HEK293 (cell line): ENCODE results near the gene DIP2A.
A peak's percentile ranks its signal among the peaks of the same experiment; 100 is the strongest.

Source experiments
- CTCF ChIA-PET: fragments of 350-600 bp; formaldehyde crosslinking; extraction: SDS; loops from one replicate; lab custom pipeline; 2021; ENCODE audit warnings: antibody characterized with exemption; lab: Yijun Ruan, JAX
- POLR2A ChIA-PET: fragments of 300-600 bp; formaldehyde crosslinking; extraction: SDS; loops from one replicate; lab custom pipeline; 2020; ENCODE audit warnings: antibody characterized with exemption, inconsistent platforms; lab: Yijun Ruan, JAX
- H3K27ac ChIP-seq: fragments of 200-500 bp; sonication (Bioruptor generic); 2 replicates; pipeline ENCODE4 v1.5.1; 2014; ENCODE audit warnings: low read depth, low read length, control low read depth, inconsistent platforms; ENCODE audit errors: extremely low read depth
- H3K36me3 ChIP-seq, 2 experiments: fragments of 200-500 bp in 1 of 2; sonication (Bioruptor generic) in 1 of 2; 1 replicate in 1 of 2; 2 replicates in 1 of 2; pipeline ENCODE4 v1.5.1; 2014 to 2017; ENCODE audit warnings: inconsistent platforms in 2 of 2, low read length in 2 of 2; ENCODE audit not compliant: control insufficient read depth in 2 of 2, insufficient read depth in 1 of 2
- H3K4me1 ChIP-seq: fragments of 200-500 bp; sonication (Bioruptor generic); 2 replicates; pipeline ENCODE4 v1.5.1; 2014; ENCODE audit warnings: mild to moderate bottlenecking, low read length, inconsistent platforms; ENCODE audit not compliant: control insufficient read depth, insufficient read depth
- H3K4me3 ChIP-seq: 2 replicates; pipeline ENCODE4 v1.5.1; 2011; ENCODE audit warnings: low read depth, mild to moderate bottlenecking, control low read depth, low read length, moderate library complexity
- H3K9me3 ChIP-seq: fragments of 200-500 bp; sonication (Bioruptor generic); 2 replicates; pipeline ENCODE4 v1.5.1; 2014; ENCODE audit warnings: low read depth, low read length, inconsistent platforms; ENCODE audit not compliant: control insufficient read depth, insufficient read depth
- FEZF1 ChIP-seq: fragments of 450-650 bp; formaldehyde crosslinking; IDR thresholded peaks from 2 replicates; pipeline ENCODE4 v1.5.1; 2016; ENCODE audit warnings: missing biosample characterization, missing genetic modification characterization
- KLF17 ChIP-seq: fragments of 450-650 bp; formaldehyde crosslinking; IDR thresholded peaks from 2 replicates; pipeline ENCODE4 v1.5.1; 2016; ENCODE audit warnings: missing biosample characterization, missing genetic modification characterization
- KLF9 ChIP-seq: fragments of 450-650 bp; formaldehyde crosslinking; IDR thresholded peaks from 2 replicates; pipeline ENCODE4 v1.5.1; 2016; ENCODE audit warnings: missing biosample characterization, missing genetic modification characterization, low read depth
- WT1 ChIP-seq: fragments of 450-650 bp; formaldehyde crosslinking; IDR thresholded peaks from 2 replicates; pipeline ENCODE4 v1.5.1; 2016; ENCODE audit warnings: missing biosample characterization, missing genetic modification characterization
- ZNF514 ChIP-seq: fragments of 450-650 bp; formaldehyde crosslinking; IDR thresholded peaks from 2 replicates; pipeline ENCODE4 v1.5.1; 2016; ENCODE audit warnings: missing biosample characterization, missing genetic modification characterization
- ZNF521 ChIP-seq: fragments of 450-650 bp; formaldehyde crosslinking; IDR thresholded peaks from 2 replicates; pipeline ENCODE4 v1.5.1; 2017; ENCODE audit warnings: missing biosample characterization, mild to moderate bottlenecking, missing genetic modification characterization
- ZNF555 ChIP-seq: fragments of 450-650 bp; formaldehyde crosslinking; conservative IDR thresholded peaks from 2 replicates; pipeline ENCODE4 v1.5.1; 2017; ENCODE audit warnings: missing biosample characterization, mild to moderate bottlenecking, missing genetic modification characterization, inconsistent platforms
- TF ChIP-seq, protein P1 (sequence below): fragments of 450-650 bp; formaldehyde crosslinking; IDR thresholded peaks from 2 replicates; pipeline ENCODE4 v1.5.1; 2017; ENCODE audit warnings: missing biosample characterization, missing genetic modification characterization
- TF ChIP-seq, protein P2 (sequence below): fragments of 450-650 bp; formaldehyde crosslinking; IDR thresholded peaks from 2 replicates; pipeline ENCODE4 v1.5.1; 2016; ENCODE audit warnings: missing biosample characterization, missing genetic modification characterization
- TF ChIP-seq, protein P3 (sequence below): fragments of 450-650 bp; formaldehyde crosslinking; IDR thresholded peaks from 2 replicates; pipeline ENCODE4 v1.5.1; 2016; ENCODE audit warnings: missing biosample characterization, missing genetic modification characterization
- TF ChIP-seq, protein P4 (sequence below): IDR thresholded peaks from 2 replicates; pipeline ENCODE4 v1.6.1; 2011; ENCODE audit warnings: mild to moderate bottlenecking, low read depth, low read length, borderline replicate concordance

DIP2A gene

DNA sequence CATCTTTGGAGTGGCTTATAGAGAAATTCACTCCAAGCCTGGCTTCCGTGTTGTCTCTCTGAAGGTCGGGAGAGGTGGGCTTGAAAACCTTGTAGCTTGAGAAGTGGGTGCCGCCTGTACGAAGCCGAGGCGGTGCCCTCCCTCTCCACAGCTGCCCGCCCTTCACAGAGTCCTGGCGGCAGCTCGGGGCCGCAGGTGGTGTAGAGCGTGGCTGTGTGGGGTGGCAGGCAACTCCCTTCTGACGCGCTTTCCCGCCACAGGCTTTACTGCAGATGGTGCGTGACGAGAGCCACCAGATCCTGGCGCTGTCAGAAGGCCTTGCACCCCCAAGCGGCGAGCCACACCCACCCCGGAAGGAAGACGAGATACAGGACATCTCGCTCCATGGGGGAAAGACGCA, 33.1 kb upstream of the DIP2A start:
- ChIA-PET CTCF (no interaction called here), POLR2A (no interaction called here)
- Histone ChIP-seq H3K36me3 (peaks cover 11 to 83% of the 10 kb centered on the region in 2 experiments; a peak in 2 of 3 replicates), H3K4me3 (no peak overlapping the region), H3K4me1 (no peaks in the 10 kb centered on the region), H3K27ac (no peak overlapping the region), H3K9me3 (no peaks in the 10 kb centered on the region)
- TF ChIP-seq FEZF1 (tag by site-specific recombination) (no peak), ZNF555 (tag by site-specific recombination) (no peak), KLF9 (tag by site-specific recombination) (0 out of 2 replicates have a peak, but pooled peaks have one; percentile 19), KLF17 (tag by site-specific recombination) (no peak), ZNF521 (tag by site-specific recombination) (no peak)

GRCh38 chr21:46426313-46427046, 32.2 kb upstream of the DIP2A start:
- Histone ChIP-seq H3K36me3 (peaks cover 11 to 83% of the 10 kb centered on the region in 2 experiments; a peak in 2 of 3 replicates), H3K4me1 (no peaks in the 10 kb centered on the region), H3K9me3 (no peaks in the 10 kb centered on the region), H3K4me3 (no peak overlapping the region), H3K27ac (no peak overlapping the region)
- CTCF ChIA-PET: interaction anchor here (0.6 kb wide), 1 partner anchor 73 kb away, joined by 3 read pairs; no protein-coding TSS in a partner anchor
- TF ChIP-seq KLF17 (tag by site-specific recombination) (peak; percentile 50; the same call in 1 of the 2 replicates), WT1 (tag by site-specific recombination) (no peak)
- TF ChIP-seq, protein P1, sequence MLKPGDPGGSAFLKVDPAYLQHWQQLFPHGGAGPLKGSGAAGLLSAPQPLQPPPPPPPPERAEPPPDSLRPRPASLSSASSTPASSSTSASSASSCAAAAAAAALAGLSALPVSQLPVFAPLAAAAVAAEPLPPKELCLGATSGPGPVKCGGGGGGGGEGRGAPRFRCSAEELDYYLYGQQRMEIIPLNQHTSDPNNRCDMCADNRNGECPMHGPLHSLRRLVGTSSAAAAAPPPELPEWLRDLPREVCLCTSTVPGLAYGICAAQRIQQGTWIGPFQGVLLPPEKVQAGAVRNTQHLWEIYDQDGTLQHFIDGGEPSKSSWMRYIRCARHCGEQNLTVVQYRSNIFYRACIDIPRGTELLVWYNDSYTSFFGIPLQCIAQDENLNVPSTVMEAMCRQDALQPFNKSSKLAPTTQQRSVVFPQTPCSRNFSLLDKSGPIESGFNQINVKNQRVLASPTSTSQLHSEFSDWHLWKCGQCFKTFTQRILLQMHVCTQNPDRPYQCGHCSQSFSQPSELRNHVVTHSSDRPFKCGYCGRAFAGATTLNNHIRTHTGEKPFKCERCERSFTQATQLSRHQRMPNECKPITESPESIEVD: no peak
- TF ChIP-seq, protein P2, sequence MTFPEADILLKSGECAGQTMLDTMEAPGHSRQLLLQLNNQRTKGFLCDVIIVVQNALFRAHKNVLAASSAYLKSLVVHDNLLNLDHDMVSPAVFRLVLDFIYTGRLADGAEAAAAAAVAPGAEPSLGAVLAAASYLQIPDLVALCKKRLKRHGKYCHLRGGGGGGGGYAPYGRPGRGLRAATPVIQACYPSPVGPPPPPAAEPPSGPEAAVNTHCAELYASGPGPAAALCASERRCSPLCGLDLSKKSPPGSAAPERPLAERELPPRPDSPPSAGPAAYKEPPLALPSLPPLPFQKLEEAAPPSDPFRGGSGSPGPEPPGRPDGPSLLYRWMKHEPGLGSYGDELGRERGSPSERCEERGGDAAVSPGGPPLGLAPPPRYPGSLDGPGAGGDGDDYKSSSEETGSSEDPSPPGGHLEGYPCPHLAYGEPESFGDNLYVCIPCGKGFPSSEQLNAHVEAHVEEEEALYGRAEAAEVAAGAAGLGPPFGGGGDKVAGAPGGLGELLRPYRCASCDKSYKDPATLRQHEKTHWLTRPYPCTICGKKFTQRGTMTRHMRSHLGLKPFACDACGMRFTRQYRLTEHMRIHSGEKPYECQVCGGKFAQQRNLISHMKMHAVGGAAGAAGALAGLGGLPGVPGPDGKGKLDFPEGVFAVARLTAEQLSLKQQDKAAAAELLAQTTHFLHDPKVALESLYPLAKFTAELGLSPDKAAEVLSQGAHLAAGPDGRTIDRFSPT: no peak
- TF ChIP-seq, protein P3, sequence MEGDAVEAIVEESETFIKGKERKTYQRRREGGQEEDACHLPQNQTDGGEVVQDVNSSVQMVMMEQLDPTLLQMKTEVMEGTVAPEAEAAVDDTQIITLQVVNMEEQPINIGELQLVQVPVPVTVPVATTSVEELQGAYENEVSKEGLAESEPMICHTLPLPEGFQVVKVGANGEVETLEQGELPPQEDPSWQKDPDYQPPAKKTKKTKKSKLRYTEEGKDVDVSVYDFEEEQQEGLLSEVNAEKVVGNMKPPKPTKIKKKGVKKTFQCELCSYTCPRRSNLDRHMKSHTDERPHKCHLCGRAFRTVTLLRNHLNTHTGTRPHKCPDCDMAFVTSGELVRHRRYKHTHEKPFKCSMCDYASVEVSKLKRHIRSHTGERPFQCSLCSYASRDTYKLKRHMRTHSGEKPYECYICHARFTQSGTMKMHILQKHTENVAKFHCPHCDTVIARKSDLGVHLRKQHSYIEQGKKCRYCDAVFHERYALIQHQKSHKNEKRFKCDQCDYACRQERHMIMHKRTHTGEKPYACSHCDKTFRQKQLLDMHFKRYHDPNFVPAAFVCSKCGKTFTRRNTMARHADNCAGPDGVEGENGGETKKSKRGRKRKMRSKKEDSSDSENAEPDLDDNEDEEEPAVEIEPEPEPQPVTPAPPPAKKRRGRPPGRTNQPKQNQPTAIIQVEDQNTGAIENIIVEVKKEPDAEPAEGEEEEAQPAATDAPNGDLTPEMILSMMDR (tag by site-specific recombination): no peak
- POLR2A ChIA-PET: no interaction called here

DNA sequence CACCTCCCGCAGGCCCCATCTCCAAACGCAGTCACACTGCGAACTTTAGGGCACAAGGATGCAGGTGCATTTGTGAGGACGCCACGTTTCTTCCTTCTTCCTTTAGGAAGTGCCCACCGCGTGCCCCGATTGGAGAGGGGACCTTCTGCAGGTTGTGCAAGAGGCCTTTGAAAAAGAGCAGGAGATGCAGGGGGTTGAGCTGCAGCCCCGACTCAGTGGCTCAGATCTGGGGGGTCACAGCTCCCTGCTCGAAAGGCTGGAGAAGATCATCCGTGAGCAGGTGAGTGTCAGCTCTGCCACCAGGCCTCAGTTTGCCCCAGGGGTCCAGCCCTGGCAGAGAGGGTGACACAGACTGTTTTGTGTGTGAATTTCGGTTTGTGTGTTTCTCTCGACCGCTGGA, 31.2 kb upstream of the DIP2A start:
- ChIA-PET POLR2A (no interaction called here), CTCF (no interaction called here)
- Histone ChIP-seq H3K27ac (no peak overlapping the region), H3K4me3 (no peak overlapping the region), H3K9me3 (no peaks in the 10 kb centered on the region), H3K4me1 (no peaks in the 10 kb centered on the region), H3K36me3 (peaks cover 13 to 83% of the 10 kb centered on the region in 2 experiments; a peak in 2 of 3 replicates)
- no peak for TF ChIP-seq ZNF514 (tag by site-specific recombination)
- TF ChIP-seq, protein P4, sequence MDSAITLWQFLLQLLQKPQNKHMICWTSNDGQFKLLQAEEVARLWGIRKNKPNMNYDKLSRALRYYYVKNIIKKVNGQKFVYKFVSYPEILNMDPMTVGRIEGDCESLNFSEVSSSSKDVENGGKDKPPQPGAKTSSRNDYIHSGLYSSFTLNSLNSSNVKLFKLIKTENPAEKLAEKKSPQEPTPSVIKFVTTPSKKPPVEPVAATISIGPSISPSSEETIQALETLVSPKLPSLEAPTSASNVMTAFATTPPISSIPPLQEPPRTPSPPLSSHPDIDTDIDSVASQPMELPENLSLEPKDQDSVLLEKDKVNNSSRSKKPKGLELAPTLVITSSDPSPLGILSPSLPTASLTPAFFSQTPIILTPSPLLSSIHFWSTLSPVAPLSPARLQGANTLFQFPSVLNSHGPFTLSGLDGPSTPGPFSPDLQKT: no peak
